GM12878 (cell line): ENCODE results near the gene ZNF322.
"Not testable (repeated sequence)": the region's sequence is repeated elsewhere in the genome, so short reads cannot be mapped to it uniquely, and the experiment has no call there.

ENCODE experiments used
- ATF3 ChIP-seq: IDR thresholded peaks from 2 replicates; pipeline ENCODE4 v1.6.1; 2011; ENCODE audit warnings: low read depth, mild to moderate bottlenecking, low read length, moderate library complexity, borderline replicate concordance; ENCODE audit errors: extremely low read depth
- BHLHE40 ChIP-seq, 2 experiments: fragments of 450-650 bp in 1 of 2; IDR thresholded peaks; 2 replicates each; pipeline ENCODE4 v1.6.1; 2011 to 2017; ENCODE audit warnings: low read depth in 2 of 2, borderline replicate concordance in 1 of 2, improper control_type of control experiment in 1 of 2, low read length in 1 of 2, mild to moderate bottlenecking in 1 of 2
- CHD1 ChIP-seq: IDR thresholded peaks from 2 replicates; pipeline ENCODE4 v1.6.1; 2012; ENCODE audit warnings: low read depth, low read length, improper control_type of control experiment
- JUND ChIP-seq: IDR thresholded peaks from 2 replicates; pipeline ENCODE4 v1.6.1; 2012; ENCODE audit warnings: low read depth, mild to moderate bottlenecking, low read length, improper control_type of control experiment, moderate library complexity
- MYC ChIP-seq: IDR thresholded peaks from 2 replicates; pipeline ENCODE4 v1.6.1; 2011; ENCODE audit warnings: mild to moderate bottlenecking, low read length, moderate library complexity, inconsistent platforms; ENCODE audit not compliant: insufficient read depth, insufficient replicate concordance, insufficient read length, severe bottlenecking
- NFIC ChIP-seq: IDR thresholded peaks from 2 replicates; pipeline ENCODE4 v1.6.1; 2012; ENCODE audit warnings: low read depth, mild to moderate bottlenecking, inconsistent platforms, low read length, moderate library complexity
- POLR2AphosphoS5 ChIP-seq: IDR thresholded peaks from 2 replicates; pipeline ENCODE4 v1.6.1; 2011; ENCODE audit warnings: mild to moderate bottlenecking, low read length, inconsistent platforms
- TAF1 ChIP-seq: IDR thresholded peaks from 2 replicates; pipeline ENCODE4 v1.6.1; 2011; ENCODE audit warnings: mild to moderate bottlenecking, low read depth, low read length, borderline replicate concordance
- TARDBP ChIP-seq: IDR thresholded peaks from 2 replicates; pipeline ENCODE4 v1.6.1; 2016; ENCODE audit warnings: borderline replicate concordance
- TCF3 ChIP-seq: IDR thresholded peaks from 2 replicates; pipeline ENCODE4 v1.6.1; 2012; ENCODE audit warnings: low read depth, mild to moderate bottlenecking, low read length, borderline replicate concordance; ENCODE audit not compliant: insufficient read depth
- ZNF274 ChIP-seq: IDR thresholded peaks from one replicate; pipeline ENCODE4 v1.8.0; 2011; ENCODE audit not compliant: insufficient read length, insufficient read depth
- ZNF622 ChIP-seq: fragments of 450-650 bp; IDR thresholded peaks from 2 replicates; pipeline ENCODE4 v1.6.1; 2017; ENCODE audit warnings: mild to moderate bottlenecking, inconsistent platforms
- TF ChIP-seq, protein P1 (sequence below), 3 experiments: IDR thresholded peaks in 2 of 3; conservative IDR thresholded peaks in 1 of 3; 2 replicates each; pipeline ENCODE4 v1.5.1; 2011; ENCODE audit warnings: low read depth in 3 of 3, low read length in 3 of 3, mild to moderate bottlenecking in 3 of 3, control low read depth in 2 of 3, moderate library complexity in 2 of 3, inconsistent platforms in 1 of 3, mixed read lengths in 1 of 3; ENCODE audit not compliant: control insufficient read depth in 2 of 3, insufficient read depth in 1 of 3; ENCODE audit errors: extremely low read depth in 1 of 3
- TF ChIP-seq, protein P2 (sequence below): fragments of 450-650 bp; IDR thresholded peaks from 2 replicates; pipeline ENCODE4 v1.6.1; 2016; ENCODE audit warnings: mild to moderate bottlenecking

GRCh38 chr6:26705352-26705751 is 45.8 kb upstream of the ZNF322 start:
- TF ChIP-seq, protein P1, sequence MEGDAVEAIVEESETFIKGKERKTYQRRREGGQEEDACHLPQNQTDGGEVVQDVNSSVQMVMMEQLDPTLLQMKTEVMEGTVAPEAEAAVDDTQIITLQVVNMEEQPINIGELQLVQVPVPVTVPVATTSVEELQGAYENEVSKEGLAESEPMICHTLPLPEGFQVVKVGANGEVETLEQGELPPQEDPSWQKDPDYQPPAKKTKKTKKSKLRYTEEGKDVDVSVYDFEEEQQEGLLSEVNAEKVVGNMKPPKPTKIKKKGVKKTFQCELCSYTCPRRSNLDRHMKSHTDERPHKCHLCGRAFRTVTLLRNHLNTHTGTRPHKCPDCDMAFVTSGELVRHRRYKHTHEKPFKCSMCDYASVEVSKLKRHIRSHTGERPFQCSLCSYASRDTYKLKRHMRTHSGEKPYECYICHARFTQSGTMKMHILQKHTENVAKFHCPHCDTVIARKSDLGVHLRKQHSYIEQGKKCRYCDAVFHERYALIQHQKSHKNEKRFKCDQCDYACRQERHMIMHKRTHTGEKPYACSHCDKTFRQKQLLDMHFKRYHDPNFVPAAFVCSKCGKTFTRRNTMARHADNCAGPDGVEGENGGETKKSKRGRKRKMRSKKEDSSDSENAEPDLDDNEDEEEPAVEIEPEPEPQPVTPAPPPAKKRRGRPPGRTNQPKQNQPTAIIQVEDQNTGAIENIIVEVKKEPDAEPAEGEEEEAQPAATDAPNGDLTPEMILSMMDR (IDR thresholded peaks at IDR 0.05 in 2 of 3, conservative IDR thresholded peaks at IDR 0.05 in 1 of 3; ENCODE audit: control insufficient read depth in 2 of 3, extremely low read depth in 1 of 3, insufficient read depth in 1 of 3, low read depth in 3 of 3, low read length in 3 of 3): not testable (repeated sequence)
- TF ChIP-seq, protein P2, sequence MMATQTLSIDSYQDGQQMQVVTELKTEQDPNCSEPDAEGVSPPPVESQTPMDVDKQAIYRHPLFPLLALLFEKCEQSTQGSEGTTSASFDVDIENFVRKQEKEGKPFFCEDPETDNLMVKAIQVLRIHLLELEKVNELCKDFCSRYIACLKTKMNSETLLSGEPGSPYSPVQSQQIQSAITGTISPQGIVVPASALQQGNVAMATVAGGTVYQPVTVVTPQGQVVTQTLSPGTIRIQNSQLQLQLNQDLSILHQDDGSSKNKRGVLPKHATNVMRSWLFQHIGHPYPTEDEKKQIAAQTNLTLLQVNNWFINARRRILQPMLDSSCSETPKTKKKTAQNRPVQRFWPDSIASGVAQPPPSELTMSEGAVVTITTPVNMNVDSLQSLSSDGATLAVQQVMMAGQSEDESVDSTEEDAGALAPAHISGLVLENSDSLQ: not testable (repeated sequence)
- TF ChIP-seq TAF1; CHD1; MYC; BHLHE40 (IDR thresholded peaks at IDR 0.05; ENCODE audit: borderline replicate concordance in 1 of 2, low read depth in 2 of 2, low read length in 1 of 2); JUND; TARDBP; ZNF622; POLR2AphosphoS5; ZNF274; ATF3; TCF3; NFIC: not testable (repeated sequence)
